ENCODE data around the gene SLFN13.
"Not testable (repeated sequence)": the region's sequence is repeated elsewhere in the genome, so short reads cannot be mapped to it uniquely, and the experiment has no call there.

SLFN13 gene

GRCh38 chr17:35407531-35407930 lies 41.0 kb downstream of the SLFN13 start:
- no peak for TF ChIP-seq CTCF (IDR thresholded peaks at IDR 0.05)
- no peak for TF ChIP-seq ZFX (IDR thresholded peaks at IDR 0.05; ENCODE audit: borderline replicate concordance)
- H3K27ac ChIP-seq, result no peak overlapping the region

GRCh38 chr17:35406568-35406967 lies 42.0 kb downstream of the SLFN13 start:
- no peak overlapping the region for H3K27ac ChIP-seq
- TF ChIP-seq ZFX (IDR thresholded peaks at IDR 0.05; ENCODE audit: borderline replicate concordance) (no peak), CTCF (IDR thresholded peaks at IDR 0.05) (no peak)

GRCh38 chr17:35404360-35404759 lies 44.2 kb downstream of the SLFN13 start:
- TF ChIP-seq ZFX (IDR thresholded peaks at IDR 0.05; ENCODE audit: borderline replicate concordance) (no peak), CTCF (IDR thresholded peaks at IDR 0.05) (no peak)
- no peak overlapping the region for H3K27ac ChIP-seq

- not testable (repeated sequence) for H3K27ac ChIP-seq
These were observed 54.8 kb downstream of the SLFN13 start for GRCh38 chr17:35393783-35394182.

GRCh38 chr17:35390663-35391062 lies 57.9 kb downstream of the SLFN13 start:
- TF ChIP-seq CTCF (IDR thresholded peaks at IDR 0.05), result no peak
- TF ChIP-seq ZFX (IDR thresholded peaks at IDR 0.05; ENCODE audit: borderline replicate concordance), result no peak
- no peak overlapping the region for H3K27ac ChIP-seq

GRCh38 chr17:35390156-35390555 lies 58.4 kb downstream of the SLFN13 start:
- TF ChIP-seq CTCF (IDR thresholded peaks at IDR 0.05) (no peak), ZFX (IDR thresholded peaks at IDR 0.05; ENCODE audit: borderline replicate concordance) (no peak)
- H3K27ac ChIP-seq, result no peak overlapping the region

- no peak for TF ChIP-seq CTCF (IDR thresholded peaks at IDR 0.05)
- TF ChIP-seq ZFX (IDR thresholded peaks at IDR 0.05; ENCODE audit: borderline replicate concordance), result no peak
- no peak overlapping the region for H3K27ac ChIP-seq
These were observed 61.1 kb downstream of the SLFN13 start for GRCh38 chr17:35387496-35387895.

Data from 22Rv1 (cell line).